K562 (cell line): ENCODE data around the gene NPAS2. TPM values are rescaled to one million over a fixed set of nuclear protein-coding genes. Genes with fewer than 3 reads are reported as not detected.

Experiments
- ATAC-seq: fragments of 200-7000 bp; cut with Tn5 transposase; 3 replicates; pipeline ENCODE4 v1.9.1; 2020; ENCODE audit warnings: moderate library complexity
- BruUV-seq: library from RNA; stranded (reverse); fragments of 400-500 nt; replicated peaks from 2 replicates; lab custom pipeline; 2021; lab: Mats Ljungman, UMichigan
- CTCF ChIA-PET: fragments of 300-600 bp; formaldehyde crosslinking; extraction: SDS; loops from one replicate; lab custom pipeline; 2021; ENCODE audit warnings: low intra/inter-chr PET ratio; lab: Yijun Ruan, JAX
- POLR2A ChIA-PET: fragments of 300-600, 350-650 bp; sonication (Branson Sonifier 250); formaldehyde crosslinking; extraction: SDS; loops from one replicate; lab custom pipeline; 2021; ENCODE audit warnings: antibody characterized with exemption, inconsistent platforms; lab: Yijun Ruan, JAX
- DNase-seq, 4 experiments: peaks; one replicate each; pipeline versions ENCODE4 v3.0.0 to v3.0.0-alpha.2; 2011 to 2018; ENCODE audit warnings: low spot score in 3 of 4, mixed read lengths in 3 of 4; ENCODE audit errors: extremely low read depth in 1 of 4
- FAIRE-seq: peaks from 2 replicates; lab custom pipeline; 2011; peaks lifted over from hg19 to GRCh38; lab: Jason Lieb, UNC
- H2AFZ ChIP-seq: 2 replicates; pipeline ENCODE4 v1.6.0; 2011; ENCODE audit warnings: low read depth, low read length, control low read depth, inconsistent platforms
- H3K27ac ChIP-seq: fragments of 200-600 bp; 3 replicates; pipeline ENCODE4 v1.8.0; 2011; ENCODE audit warnings: low read depth, mild to moderate bottlenecking, control low read depth, inconsistent platforms, low read length, moderate library complexity, mixed read lengths; ENCODE audit errors: extremely low read depth
- H3K27me3 ChIP-seq, 2 experiments: fragments of 300-600 bp in 1 of 2; 2 replicates in 1 of 2; 3 replicates in 1 of 2; pipeline versions ENCODE4 v1.6.0 to v1.8.0; 2011; ENCODE audit warnings: inconsistent platforms in 2 of 2, low read length in 2 of 2, mild to moderate bottlenecking in 1 of 2, mixed read lengths in 1 of 2, moderate library complexity in 1 of 2; ENCODE audit not compliant: control insufficient read depth in 2 of 2, insufficient read depth in 2 of 2
- H3K36me3 ChIP-seq: fragments of 300-600 bp; 3 replicates; pipeline ENCODE4 v1.8.0; 2011; ENCODE audit warnings: mild to moderate bottlenecking, low read length, inconsistent platforms; ENCODE audit not compliant: control insufficient read depth, insufficient read depth
- H3K4me1 ChIP-seq, 2 experiments: fragments of 200-600 bp in 1 of 2; replicated peaks in 1 of 2; 2 replicates in 1 of 2; 3 replicates in 1 of 2; pipeline versions ENCODE4 v1.5.1 to v1.8.0; 2011; ENCODE audit warnings: inconsistent platforms in 2 of 2, low read length in 2 of 2, mild to moderate bottlenecking in 1 of 2, mixed read lengths in 1 of 2, moderate library complexity in 1 of 2; ENCODE audit not compliant: control insufficient read depth in 2 of 2, insufficient read depth in 2 of 2
- H3K4me2 ChIP-seq: 2 replicates; pipeline ENCODE4 v1.6.1; 2011; ENCODE audit warnings: low read length, control low read depth, inconsistent platforms, mixed read lengths; ENCODE audit not compliant: insufficient read depth
- H3K4me3 ChIP-seq: fragments of 200-600 bp; sonication (generic), shearing (Covaris generic); 2 replicates; pipeline ENCODE4 v1.5.1; 2016; ENCODE audit warnings: control low read depth, inconsistent platforms
- H3K79me2 ChIP-seq: fragments of 200-600 bp; 3 replicates; pipeline ENCODE4 v1.8.0; 2011; ENCODE audit warnings: low read length, inconsistent platforms; ENCODE audit not compliant: control insufficient read depth, insufficient read depth
- H3K9ac ChIP-seq, 2 experiments: 2 replicates each; pipeline versions ENCODE4 v1.6.0 to v1.6.1; 2011; ENCODE audit warnings: low read depth in 2 of 2, low read length in 2 of 2, control low read depth in 1 of 2, inconsistent platforms in 1 of 2, mild to moderate bottlenecking in 1 of 2, mixed read lengths in 1 of 2; ENCODE audit not compliant: insufficient read depth in 1 of 2
- H3K9me1 ChIP-seq: one replicate; pipeline ENCODE4 v1.6.0; 2011; ENCODE audit warnings: inconsistent platforms, mild to moderate bottlenecking, low read length, moderate library complexity; ENCODE audit not compliant: control insufficient read depth, insufficient read depth
- H3K9me3 ChIP-seq: replicated peaks from 2 replicates; pipeline ENCODE4 v1.5.1; 2011; ENCODE audit warnings: low read depth, low read length, inconsistent platforms; ENCODE audit not compliant: control insufficient read depth, insufficient read depth
- H4K20me1 ChIP-seq: replicated peaks from 2 replicates; pipeline ENCODE4 v1.6.1; 2011; ENCODE audit warnings: low read length, inconsistent platforms, mixed read lengths; ENCODE audit not compliant: control insufficient read depth, insufficient read depth
- CREBBP ChIP-seq: IDR thresholded peaks from one replicate; pipeline ENCODE4 v1.6.1; 2012; ENCODE audit warnings: low read depth, mild to moderate bottlenecking, control low read depth, inconsistent platforms, low read length
- HMG20A ChIP-seq: fragments of 450-650 bp; formaldehyde crosslinking; conservative IDR thresholded peaks from 2 replicates; pipeline ENCODE4 v1.4.0; 2020; ENCODE audit warnings: mild to moderate bottlenecking, mixed read lengths
- KDM4B ChIP-seq, 2 experiments: fragments of 450-650 bp in 1 of 2; sonication (generic) in 1 of 2; IDR thresholded peaks; 2 replicates each; pipeline ENCODE4 v1.6.1; 2016 to 2017; ENCODE audit warnings: borderline replicate concordance in 2 of 2, antibody characterized with exemption in 1 of 2, low read depth in 1 of 2, mild to moderate bottlenecking in 1 of 2
- SPI1 ChIP-seq: IDR thresholded peaks from 2 replicates; pipeline ENCODE4 v1.6.1; 2011; ENCODE audit warnings: low read depth, low read length, control low read depth, borderline replicate concordance
- TEAD4 ChIP-seq, 2 experiments: sonication (generic) in 1 of 2; formaldehyde crosslinking in 1 of 2; IDR thresholded peaks; 2 replicates each; pipeline versions ENCODE4 v1.6.1 to v1.8.0; 2012 to 2022; ENCODE audit warnings: borderline replicate concordance in 1 of 2, inconsistent platforms in 1 of 2, low read length in 1 of 2, mild to moderate bottlenecking in 1 of 2, missing genetic modification reagents in 1 of 2
- ZBTB26 ChIP-seq: fragments of 450-650 bp; formaldehyde crosslinking; IDR thresholded peaks from 2 replicates; pipeline ENCODE4 v1.4.0; 2022; ENCODE audit warnings: missing genetic modification characterization
- ZNF445 ChIP-seq: fragments of 250-450 bp; sonication (Bioruptor Pico); IDR thresholded peaks from 2 replicates; pipeline ENCODE4 v1.4.0; 2020; ENCODE audit warnings: low read depth, mild to moderate bottlenecking, moderate library complexity
- WGBS: fragments of 100-300 bp; shearing (Covaris generic); methylation state at CpG from one replicate; pipeline ENCODE4 v1.1.6; 2016; ENCODE audit warnings: low coverage, mixed read lengths; ENCODE audit not compliant: insufficient coverage; ENCODE audit errors: missing lambda C conversion rate; 5-methylcytosine and 5-hydroxymethylcytosine counted together
- in situ Hi-C: fragments of 300-500 bp; cut with MboI; formaldehyde crosslinking; loops from 4 replicates; pipeline ENCODE4 v1.15.0; 2018; ENCODE audit warnings: inconsistent platforms, mixed read lengths
- intact Hi-C: fragments of 100-400 bp; cut with micrococcal nuclease; formaldehyde crosslinking; loops from 2 replicates; pipeline ENCODE4 v1.14.2; 2022
- polyA plus RNA-seq, 8 experiments: library from polyadenylated mRNA; depleted of rRNA in 4 of 8; stranded (reverse) in 5 of 8; unstranded in 3 of 8; fragments of >200 nt; fragmentation: Nextera tagmentation in 2 of 8; fragmentation: Illumina TruSeq in 1 of 8; extraction: Ambion mirVana in 2 of 8; extraction: Trizol in 1 of 8; gene quantifications; 2 replicates each; pipeline versions ENCODE4 v1.2.1 to v1.2.3, GENCODE V29; 2011 to 2014; ENCODE audit warnings: inconsistent platforms in 1 of 8, missing spikeins in 1 of 8
- total RNA-seq, 7 experiments: library from RNA; depleted of rRNA in 6 of 7; stranded (reverse); fragments of >200 nt in 6 of 7; fragmentation: Illumina TruSeq in 2 of 7; extraction: Trizol in 2 of 7; gene quantifications; 2 replicates each; pipeline versions ENCODE4 v1.2.1 to v1.2.3, GENCODE V29; 2011 to 2021; ENCODE audit warnings: low replicate concordance in 1 of 7
- TF ChIP-seq, protein P1 (sequence below): sonication (generic); formaldehyde crosslinking; IDR thresholded peaks from 2 replicates; pipeline ENCODE4 v1.8.1; 2022; ENCODE audit warnings: missing genetic modification reagents

NPAS2 gene
- total and polyA plus RNA-seq, 9 of the 15 experiments (the other 6 are each of a cell fraction or from before 2014, with no cell fraction given) = 0.06 to 0.29 (median 0.07) TPM; not detected in 5

GRCh38 chr2:100878000-100878791 lies 58.3 kb downstream of the NPAS2 start:
- no peak; the same call in 2 of the 3 replicates for ATAC-seq
- no peak overlapping the region for H2AFZ ChIP-seq
- no TSS peak for BruUV-seq
- peaks cover 0 to 2% of the 10 kb centered on the region in 2 experiments; a peak in 2 of 5 replicates for H3K27me3 ChIP-seq
- WGBS = 22% methylated on average over 16 of the region's 16 CpGs
- in situ Hi-C loops = no loop called here
- H3K4me2 ChIP-seq = no peak overlapping the region
- H3K4me3 ChIP-seq = no peak overlapping the region
- no peaks in the 10 kb centered on the region for H3K79me2 ChIP-seq
- no peaks in the 10 kb centered on the region for H3K9me3 ChIP-seq
- H3K27ac ChIP-seq = no peak overlapping the region
- intact Hi-C loops = no loop called here
- peak overlapping the region in 1 of 2 experiments; percentile 70; a peak in 1 of 4 replicates for H3K9ac ChIP-seq
- DNase-seq = no peak
- FAIRE-seq = no peak
- ChIA-PET CTCF (no interaction called here), POLR2A (interaction anchor here (1.0 kb wide), 1 partner anchor 23 kb away, joined by 3 read pairs; no protein-coding TSS in a partner anchor)
- TF ChIP-seq KDM4B (IDR thresholded peaks at IDR 0.05; ENCODE audit: borderline replicate concordance in 2 of 2, low read depth in 1 of 2) = no peak
- no peak for TF ChIP-seq ZNF445 (CRISPR knock-in tag)
- TF ChIP-seq, protein P1, sequence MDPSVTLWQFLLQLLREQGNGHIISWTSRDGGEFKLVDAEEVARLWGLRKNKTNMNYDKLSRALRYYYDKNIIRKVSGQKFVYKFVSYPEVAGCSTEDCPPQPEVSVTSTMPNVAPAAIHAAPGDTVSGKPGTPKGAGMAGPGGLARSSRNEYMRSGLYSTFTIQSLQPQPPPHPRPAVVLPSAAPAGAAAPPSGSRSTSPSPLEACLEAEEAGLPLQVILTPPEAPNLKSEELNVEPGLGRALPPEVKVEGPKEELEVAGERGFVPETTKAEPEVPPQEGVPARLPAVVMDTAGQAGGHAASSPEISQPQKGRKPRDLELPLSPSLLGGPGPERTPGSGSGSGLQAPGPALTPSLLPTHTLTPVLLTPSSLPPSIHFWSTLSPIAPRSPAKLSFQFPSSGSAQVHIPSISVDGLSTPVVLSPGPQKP = no peak
- TF ChIP-seq HMG20A (CRISPR knock-in tag) = no peak
- TF ChIP-seq TEAD4 (IDR thresholded peaks at IDR 0.05; ENCODE audit: low read length) = no peak
- TF ChIP-seq TEAD4 (CRISPR knock-in tag; IDR thresholded peaks at IDR 0.05; ENCODE audit: borderline replicate concordance) = no peak
- no peak for TF ChIP-seq ZBTB26 (CRISPR knock-in tag)
- peak; percentile 86 for TF ChIP-seq SPI1
- no peak for TF ChIP-seq CREBBP
- H3K36me3 ChIP-seq = no peaks in the 10 kb centered on the region
- H3K4me1 ChIP-seq = no peaks in the 10 kb centered on the region; a peak in 1 of 5 replicates
- H4K20me1 ChIP-seq = no peaks in the 10 kb centered on the region
- no peaks in the 10 kb centered on the region for H3K9me1 ChIP-seq
